CD4-positive, alpha-beta T cell treated with Interleukin-6 for 4 hours (primary cell): Measurements from ENCODE around the gene APBB1IP.
A peak's percentile ranks its signal among the peaks of the same experiment; 100 is the strongest.
"Not testable (repeated sequence)": the region's sequence is repeated elsewhere in the genome, so short reads cannot be mapped to it uniquely, and the experiment has no call there.

Experiments used
- DNase-seq: peaks from one replicate; pipeline ENCODE4 v3.0.0-alpha.2; 2020; ENCODE audit warnings: mixed read lengths

Gene APBB1IP, protein sequence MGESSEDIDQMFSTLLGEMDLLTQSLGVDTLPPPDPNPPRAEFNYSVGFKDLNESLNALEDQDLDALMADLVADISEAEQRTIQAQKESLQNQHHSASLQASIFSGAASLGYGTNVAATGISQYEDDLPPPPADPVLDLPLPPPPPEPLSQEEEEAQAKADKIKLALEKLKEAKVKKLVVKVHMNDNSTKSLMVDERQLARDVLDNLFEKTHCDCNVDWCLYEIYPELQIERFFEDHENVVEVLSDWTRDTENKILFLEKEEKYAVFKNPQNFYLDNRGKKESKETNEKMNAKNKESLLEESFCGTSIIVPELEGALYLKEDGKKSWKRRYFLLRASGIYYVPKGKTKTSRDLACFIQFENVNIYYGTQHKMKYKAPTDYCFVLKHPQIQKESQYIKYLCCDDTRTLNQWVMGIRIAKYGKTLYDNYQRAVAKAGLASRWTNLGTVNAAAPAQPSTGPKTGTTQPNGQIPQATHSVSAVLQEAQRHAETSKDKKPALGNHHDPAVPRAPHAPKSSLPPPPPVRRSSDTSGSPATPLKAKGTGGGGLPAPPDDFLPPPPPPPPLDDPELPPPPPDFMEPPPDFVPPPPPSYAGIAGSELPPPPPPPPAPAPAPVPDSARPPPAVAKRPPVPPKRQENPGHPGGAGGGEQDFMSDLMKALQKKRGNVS

DNA sequence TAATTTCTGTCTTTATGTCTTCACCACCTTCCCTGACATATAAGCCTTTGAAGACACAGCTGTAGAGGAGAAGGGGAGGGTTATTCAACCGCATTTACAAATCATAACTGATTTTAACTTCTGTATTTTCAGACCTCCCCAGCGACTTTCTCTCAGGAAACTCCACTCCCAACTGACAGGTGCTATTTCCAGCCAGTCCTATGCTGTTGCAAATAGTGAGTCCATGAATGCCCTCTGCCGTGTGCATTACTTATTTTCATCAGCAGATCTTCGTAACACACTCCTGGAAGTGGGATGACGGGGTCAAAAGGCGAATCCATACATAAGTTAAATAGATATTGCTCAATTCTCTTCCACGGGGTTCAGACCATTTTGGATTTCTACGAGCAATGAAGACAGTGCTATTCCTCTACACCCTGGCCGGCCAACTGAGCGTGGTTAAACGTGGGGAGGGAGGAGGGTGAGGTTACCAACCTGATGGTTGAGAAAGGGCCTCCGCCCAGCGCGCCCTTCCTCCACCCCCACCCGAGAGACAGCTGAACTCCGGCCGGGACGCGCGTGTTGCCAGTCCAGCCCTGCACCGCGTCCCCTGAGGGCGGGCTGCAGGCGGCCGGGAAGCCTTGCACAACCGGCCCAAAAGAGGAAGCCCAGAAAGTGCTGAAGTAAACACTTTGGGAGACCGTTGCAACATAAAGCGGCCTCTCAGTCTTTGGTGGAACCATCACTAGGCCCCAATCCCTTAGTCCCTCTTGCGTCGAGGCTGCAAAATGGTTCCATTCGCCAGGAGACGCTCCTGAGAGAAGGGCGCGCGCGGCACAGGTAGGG is at the start of gene APBB1IP:
Gene APBB1IP (plus strand): TSS at position 705 of the 825 bp plus-strand sequence. CDS start 53,986 bp downstream, outside the sequence.
- peak; percentile 60 for DNase-seq

DNA sequence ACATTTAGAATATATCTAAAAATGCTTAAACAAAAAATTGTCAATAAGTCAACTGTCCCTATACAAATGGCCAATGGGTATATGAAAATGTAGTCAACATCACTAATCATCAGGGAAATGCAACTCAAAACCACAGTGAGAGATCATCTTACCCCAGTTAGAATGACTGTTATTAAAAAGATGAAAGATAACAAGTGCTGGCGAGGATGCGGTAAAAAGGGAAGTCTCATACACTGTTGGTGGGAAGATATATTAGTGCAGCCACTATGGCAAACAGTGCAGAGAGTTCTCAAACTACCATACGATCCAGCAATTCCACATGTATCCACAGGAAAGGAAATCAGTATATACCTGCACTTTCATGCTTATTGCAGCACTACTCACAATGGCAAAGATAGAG is 48.6 kb upstream of the APBB1IP start:
- no peak for DNase-seq

DNA sequence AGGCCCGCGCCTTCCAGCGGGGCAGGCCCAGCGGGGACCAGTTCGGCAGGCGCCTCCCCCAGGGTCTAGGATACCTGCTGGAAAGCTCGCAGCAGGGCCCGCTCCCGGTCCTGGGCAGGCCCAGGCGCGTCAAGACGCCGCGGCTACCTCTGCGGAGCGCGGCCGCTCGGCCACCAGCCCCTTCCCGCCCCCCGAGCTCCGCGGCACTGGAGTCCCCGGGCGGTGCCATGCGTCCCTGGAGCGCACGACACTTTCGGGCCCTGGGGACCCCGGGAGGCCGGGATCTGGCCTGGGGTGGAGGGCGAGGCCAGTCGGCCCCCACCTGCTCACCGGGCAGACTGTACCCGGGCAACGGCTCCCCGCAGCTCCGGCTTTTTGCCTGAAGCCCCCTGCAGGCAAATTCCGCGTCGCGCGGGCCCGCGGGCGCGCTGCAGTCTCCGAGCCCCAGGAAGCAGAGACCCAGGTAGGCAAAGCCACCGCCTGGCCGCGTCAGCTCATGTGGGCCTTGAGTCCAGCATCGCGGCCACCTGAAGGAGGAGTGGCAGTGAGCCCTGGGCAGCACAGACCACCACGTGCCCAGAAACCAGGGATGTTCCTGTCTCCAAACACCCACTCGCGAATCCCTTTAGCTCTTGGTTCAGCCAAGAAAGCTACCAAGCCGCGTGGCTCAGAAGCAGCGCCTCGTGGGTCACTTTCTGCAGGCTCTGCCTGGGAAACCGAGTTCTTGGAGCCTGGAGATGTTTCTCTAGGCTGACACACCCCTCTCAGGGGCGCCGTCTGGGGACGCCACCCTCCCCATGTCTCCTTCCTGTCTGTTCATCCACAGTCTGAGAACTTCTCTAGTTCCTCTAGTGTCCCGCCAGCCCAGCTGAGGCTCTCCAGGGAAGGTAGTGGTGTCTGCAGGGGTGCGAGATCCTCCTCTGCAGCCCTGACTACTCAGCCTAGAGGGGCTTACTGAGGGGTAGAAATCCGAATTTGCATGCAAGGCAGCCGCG is 46.1 kb upstream of the APBB1IP start:
- DNase-seq = peak; percentile 17

DNA sequence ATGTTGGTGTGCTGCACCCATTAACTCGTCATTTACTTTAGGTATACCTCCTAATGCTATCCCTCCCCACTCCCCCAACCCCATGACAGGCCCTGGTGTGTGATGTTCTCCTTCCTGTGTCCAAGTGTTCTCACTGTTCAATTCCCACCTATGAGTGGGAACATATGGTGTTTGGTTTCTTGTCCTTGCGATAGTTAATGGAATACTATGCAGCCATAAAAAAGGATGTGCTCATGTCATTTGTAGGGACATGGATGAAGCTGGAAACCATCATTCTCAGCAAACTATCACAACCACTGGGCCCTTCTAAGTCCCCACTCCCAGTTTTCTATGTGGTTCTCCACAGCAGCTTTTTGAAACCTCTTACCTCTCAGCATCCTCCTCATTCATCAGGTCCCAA is 39.8 kb upstream of the APBB1IP start:
- DNase-seq = not testable (repeated sequence)

DNA sequence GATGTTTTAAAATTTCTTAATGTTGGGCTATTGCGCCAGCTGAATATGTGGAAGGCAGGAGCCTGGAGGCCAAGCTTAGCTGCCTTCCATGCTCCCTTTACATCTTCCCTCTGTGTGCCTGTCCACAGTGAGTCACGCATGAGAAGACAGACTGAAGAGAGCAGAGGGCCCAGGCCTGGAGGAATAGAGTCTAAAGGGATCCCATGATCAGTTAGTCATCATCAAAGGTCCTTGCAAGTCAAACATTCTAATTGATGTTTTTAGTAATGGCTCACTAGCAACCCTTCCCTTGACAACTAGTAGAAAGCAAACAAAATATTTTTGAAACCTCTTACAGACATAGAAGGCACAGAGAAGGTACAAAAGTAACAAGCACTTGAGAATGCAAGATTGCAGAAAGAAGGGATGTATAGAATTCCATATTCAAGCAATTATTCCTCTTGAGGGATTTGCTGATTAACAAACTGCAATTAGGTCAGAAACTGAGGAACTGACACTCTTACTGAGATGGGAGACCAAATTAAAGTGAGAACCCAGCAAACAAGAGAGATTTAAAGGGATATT is 30.7 kb upstream of the APBB1IP start:
- no peak for DNase-seq

DNA sequence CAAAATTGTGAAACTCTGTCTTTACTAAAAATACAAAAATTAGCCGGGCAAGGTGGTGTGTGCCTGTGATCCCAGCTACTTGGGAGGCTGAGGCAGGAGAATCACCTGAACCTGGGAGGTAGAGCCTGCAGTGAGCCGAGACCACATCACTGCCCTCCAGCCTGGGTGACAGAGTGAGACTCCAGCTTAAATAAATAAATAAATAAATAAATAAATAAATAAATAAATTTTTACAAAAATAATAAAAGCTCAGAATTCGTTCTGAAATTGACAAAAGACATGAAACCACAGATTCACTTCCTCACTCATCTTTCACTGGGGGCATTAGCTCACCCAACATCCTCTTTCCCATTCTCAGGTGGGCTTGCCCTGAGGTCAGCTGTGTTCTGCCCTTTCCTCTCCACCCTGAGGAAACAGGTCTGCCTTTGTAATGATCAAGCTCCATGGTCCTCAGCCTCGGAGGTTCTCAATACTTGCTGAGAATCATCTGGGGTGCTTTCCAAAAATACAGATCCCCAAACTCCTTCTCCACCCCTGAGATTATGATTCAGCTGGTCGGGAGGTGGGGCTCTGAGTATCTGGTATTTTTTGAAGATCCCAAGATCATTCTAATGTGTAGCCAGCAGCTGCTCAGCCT is 29.2 kb upstream of the APBB1IP start:
- no peak for DNase-seq

DNA sequence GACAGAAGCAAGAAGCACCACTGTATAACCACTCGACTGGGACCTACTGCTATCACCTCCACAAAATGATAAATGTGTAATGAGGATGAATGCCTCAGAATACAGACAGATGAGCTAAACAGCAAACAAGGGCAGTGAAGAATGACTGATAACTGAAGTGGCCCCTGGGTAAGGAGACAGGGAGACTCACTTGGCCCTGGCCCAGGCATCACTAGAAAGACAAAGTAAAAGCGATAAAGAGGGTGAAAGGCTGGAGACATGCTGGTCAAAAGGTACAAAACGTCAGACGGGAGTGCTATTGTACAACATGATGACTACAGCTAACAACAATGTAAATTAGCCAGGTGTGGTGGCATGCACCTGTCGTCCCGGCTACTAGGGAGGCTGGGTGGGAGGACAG is 27.8 kb upstream of the APBB1IP start:
- DNase-seq = no peak

DNA sequence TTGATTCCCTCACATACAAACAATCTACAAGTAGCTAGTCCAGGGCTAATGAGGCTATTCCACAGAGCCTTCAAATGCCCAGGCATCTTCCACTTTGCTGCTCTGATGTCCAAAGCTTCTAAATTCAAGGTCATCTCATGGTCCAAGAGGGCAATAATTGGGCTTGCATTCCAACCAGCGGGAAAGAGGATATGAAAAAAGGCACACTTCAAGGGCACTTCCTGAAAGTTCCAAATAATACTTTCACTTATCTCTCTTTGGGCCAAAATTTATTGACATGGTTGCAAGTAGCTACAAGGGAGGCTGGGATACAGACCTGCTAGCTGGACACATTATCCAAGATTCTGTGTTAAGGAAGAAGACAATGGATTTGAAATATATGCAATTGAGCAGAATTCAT is 25.2 kb upstream of the APBB1IP start:
- DNase-seq = no peak

DNA sequence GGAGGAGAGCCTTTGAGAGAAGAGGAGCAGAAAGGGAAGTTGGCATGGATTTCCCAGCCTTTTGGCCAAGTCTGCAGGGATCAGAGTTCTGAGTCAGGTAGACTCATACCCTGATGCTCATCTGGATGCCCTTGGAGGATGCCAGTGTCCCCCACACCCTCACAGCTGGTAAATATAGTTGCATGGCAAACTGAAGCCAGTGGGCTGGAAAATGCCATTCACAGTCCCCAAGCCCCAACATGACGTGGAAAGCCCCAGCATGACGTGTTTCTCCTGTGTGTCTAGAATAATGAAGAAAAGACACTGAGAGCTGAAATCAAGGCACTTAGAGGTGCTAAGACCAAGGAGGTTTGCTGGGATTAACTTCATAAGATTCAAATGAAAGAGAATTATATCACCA is 24.8 kb upstream of the APBB1IP start:
- DNase-seq = no peak

DNA sequence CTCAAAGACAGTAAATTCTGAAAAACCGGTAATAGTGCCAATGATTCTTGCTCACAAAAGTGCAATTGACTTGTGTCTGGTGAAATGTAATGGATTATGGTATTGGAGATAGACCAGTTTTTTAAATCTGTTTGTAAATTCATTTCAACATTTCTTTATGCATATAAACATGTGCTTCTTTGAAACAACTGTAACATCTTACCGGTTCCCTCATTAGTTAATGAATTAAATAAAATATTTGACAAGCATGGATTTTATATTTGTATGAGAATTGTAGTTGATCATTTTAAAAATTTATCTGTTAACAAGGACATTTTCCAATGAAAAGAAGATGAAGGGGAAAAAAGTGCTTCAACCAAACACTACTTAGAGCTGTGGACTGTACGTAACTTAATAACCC is 21.0 kb upstream of the APBB1IP start:
- no peak for DNase-seq

DNA sequence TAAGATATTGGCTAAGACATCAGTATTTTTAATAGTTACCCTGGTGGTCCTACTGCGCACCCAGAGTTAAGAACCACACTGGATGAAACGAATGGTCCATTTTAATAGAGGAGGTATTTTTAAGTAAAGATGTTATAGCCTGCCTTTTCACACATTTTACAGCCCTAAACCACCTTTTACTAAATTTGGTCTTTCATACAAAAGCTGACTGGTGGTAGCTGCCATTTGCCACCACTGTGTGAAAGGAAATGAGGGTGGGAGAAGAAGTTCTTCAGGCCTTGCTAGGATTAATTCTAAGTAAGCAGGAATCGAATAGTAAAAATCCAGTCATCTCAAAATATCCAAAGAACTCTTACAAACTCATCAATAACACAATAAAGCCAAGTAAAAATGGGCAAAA is 15.2 kb upstream of the APBB1IP start:
- no peak for DNase-seq

DNA sequence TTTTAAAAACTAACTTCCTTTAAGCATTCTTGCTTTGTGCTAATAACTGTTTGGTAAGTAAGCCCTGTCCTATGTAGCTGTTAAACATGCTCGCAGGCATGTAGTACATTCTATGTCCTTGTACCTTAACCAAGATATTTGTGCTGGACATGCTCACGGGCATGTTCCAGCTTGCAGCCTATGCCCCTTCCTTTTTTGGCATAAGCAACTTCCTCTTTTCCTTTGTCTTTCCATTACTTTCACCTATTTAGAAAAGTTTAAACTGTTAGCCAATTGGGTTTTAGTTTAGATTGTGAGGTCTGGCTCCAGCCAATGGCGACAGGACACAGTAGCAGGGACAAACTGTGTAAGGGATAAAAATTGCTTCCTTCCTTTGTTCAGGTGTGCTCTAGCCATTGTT is 14.4 kb upstream of the APBB1IP start:
- DNase-seq = no peak

DNA sequence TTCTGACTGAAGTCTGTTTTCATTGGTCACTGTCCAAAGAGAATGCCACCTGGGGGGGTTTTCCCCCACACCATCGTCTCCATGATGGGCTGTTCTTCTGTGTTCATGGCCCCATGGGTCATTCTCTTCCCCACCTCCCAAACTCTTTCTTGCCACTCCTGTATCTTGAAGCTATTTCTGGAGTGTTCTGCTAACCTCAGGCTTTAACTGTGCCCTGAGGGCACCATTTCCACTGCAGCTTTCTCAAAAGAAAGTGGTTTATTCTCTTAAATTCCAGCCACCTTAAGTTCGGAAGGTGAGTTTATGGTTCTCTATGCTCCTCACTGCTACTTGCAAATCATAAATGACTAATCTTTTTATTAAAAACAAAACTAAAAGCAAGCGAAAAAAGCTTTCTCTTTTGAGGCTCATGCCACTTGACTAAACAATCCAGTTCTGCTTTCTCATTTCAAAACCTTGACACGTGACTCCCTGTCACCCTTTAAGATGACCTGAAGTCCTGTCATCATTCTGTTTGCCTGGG is 7.4 kb upstream of the APBB1IP start:
- DNase-seq = peak; percentile 21

DNA sequence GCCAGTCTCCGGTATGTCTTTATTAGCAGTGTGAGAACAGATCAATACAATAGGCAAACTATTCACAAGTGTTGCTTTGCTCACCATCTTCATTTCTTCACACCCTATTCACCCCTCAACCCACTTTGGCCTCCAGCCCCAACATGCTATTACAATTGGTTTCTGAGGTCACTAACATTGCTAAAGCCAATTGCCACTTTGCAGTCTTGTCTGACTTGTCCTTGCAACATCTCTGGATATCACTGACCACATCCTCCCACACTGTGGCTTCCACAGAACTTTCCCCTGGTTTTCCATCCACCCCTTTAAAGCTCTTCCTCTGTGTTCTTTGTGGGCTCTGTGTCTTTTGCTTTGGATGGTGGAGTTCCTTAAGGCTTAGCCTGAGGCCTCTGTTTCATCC is 5.2 kb upstream of the APBB1IP start:
- DNase-seq = no peak

DNA sequence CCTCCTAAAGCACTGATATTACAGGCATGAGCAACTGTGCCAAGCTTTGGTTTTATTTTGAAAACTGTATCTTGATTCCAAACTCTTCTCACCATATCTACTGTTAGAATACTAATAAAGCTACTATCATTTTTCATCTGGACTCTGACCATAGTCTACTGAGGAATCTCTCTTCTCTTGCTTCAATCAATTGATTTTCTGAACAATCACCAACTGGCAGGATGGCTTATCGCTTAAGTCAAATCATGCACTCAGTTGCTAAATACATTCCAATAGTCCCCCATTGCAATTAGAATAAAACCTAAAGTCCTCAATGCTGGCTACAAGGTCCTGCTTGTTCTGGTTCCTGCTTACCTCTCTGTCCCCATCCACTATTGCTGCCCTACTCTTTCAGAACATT is 2.3 kb upstream of the APBB1IP start:
- DNase-seq = no peak

DNA sequence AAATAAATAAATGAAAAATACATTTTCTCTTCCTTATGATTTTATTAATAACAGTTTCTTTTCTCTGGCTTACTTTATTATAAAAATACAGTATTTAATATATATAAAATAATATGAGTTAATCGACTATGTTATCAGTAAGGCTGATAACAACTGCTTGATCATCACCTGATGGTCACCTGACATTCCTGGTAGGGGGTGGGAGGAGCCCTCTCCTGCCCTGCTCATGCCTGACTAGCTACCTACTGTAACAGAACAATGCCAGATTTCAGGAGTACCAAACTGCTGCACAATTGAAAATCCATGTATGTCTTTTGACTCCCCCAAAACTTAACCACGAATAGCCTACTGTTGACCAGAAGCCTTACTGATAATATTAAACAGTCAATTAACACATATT is 1.3 kb upstream of the APBB1IP start:
- no peak for DNase-seq

DNA sequence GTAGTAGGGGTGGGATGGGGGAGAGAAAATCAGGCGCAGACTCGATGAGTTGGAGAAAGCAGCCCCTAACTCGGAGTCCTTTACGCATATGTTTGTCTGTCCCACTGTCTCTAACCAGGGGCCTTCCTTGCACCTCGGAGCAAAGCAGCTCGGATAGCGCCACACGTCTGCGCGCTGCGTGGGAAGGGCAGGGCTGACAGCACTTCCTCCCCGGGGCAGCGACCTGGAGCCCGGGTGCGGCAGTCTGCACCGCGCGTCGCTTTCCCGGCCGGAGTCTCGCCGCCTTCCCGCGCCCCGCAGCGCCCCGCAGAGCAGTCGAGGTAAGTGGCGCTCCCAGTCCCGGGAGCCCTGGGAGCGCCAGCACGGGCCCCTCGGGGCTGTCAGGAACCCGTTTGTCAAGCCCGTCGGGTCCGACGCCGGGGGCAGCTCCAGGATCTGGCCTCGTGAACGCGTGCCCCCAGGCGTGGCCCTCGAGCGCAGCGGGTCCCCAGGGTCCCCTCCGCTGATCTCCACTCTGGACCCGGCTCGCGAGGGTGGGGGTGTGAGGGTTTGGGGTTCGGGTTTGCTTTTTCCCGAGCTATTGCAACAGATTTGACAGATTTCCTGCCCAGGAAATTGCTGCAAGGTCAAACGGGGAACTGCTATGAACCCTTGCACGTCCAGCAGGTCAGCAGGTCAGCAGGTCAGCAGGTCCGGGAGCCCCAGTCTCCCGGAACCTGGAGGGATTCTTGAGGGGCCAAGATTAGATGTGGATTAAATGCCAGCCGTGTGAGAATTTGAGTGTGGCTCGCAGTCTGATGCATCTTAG is 597 bp downstream of the APBB1IP start:
- peak; percentile 80 for DNase-seq

DNA sequence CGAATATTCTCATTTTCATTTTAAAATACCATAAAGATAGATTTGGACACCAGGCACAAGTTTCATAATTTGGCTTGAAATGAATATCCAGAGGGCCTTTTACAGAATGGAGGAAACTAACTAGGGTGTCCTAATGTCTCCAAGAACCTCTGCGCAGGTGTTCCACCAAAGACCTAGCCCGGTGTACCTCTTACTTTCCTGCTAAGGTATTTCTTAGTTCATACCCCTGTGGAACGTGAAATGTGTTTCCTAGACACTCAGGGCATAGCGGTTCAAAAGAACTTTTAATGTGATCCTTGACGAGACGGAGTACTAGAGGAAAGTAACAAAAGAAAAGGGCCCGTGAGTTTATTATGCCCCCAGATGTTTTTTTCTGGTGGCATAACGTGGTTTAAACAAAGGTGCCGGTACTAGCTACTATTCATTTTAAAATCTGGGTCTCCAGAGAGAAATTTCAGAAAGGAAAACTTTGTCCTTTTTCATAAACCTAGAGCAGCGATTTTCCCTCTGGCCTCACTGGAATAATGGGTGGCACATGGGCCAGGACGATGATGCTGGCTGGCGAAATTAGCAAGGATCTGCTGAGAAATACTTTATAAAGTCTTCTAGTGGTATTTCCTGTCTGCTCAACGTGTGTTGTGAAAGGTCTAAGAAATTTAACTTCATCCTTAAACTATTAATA is 1.4 kb downstream of the APBB1IP start:
- peak; percentile 39 for DNase-seq

DNA sequence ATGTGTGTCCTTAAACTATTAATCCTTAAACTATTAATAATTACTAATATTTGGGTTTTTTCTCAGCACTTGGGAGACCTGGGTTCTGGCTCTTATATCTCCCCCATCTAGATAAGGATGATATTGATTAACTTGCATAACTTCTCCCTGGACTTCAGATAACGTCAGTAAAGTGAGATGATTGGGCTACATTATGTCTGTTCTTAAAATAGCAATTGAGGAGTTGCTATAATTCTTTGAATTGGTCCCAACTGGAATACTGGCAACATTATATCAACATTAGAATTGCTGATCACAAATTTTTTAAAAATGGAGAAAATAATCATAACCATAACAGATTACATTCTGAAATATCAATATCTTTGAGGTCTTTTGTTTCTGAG is 1.9 kb downstream of the APBB1IP start:
- DNase-seq = no peak
